K562 (cell line): ENCODE results near the gene COMMD4. TPM values are rescaled to one million over a fixed set of nuclear protein-coding genes. Genes with fewer than 3 reads are reported as not detected.

Source experiments
- ARID2 ChIP-seq: fragments of 450-650 bp; IDR thresholded peaks from 2 replicates; pipeline ENCODE4 v1.6.1; 2017; ENCODE audit warnings: antibody characterized with exemption, mild to moderate bottlenecking
- BRD9 ChIP-seq: fragments of 450-650 bp; IDR thresholded peaks from 2 replicates; pipeline ENCODE4 v1.6.1; 2018; ENCODE audit warnings: low read depth; ENCODE audit not compliant: partially characterized antibody
- CXXC5 ChIP-seq: fragments of 250-450 bp; sonication (Bioruptor Pico); IDR thresholded peaks from 2 replicates; pipeline ENCODE4 v1.8.0; 2022; ENCODE audit warnings: inconsistent platforms, mild to moderate bottlenecking, moderate library complexity
- DMBX1 ChIP-seq: fragments of 250-450 bp; sonication (Bioruptor Pico); IDR thresholded peaks from 2 replicates; pipeline ENCODE4 v1.8.0; 2022; ENCODE audit warnings: inconsistent platforms, mild to moderate bottlenecking, moderate library complexity, borderline replicate concordance
- E2F5 ChIP-seq: sonication (generic); formaldehyde crosslinking; IDR thresholded peaks from 2 replicates; pipeline ENCODE4 v1.8.0; 2022; ENCODE audit warnings: mild to moderate bottlenecking, missing genetic modification reagents
- FOS ChIP-seq: IDR thresholded peaks from 3 replicates; pipeline ENCODE4 v1.6.1; 2011; ENCODE audit not compliant: insufficient read length; ENCODE audit errors: extremely low read depth
- FOXM1 ChIP-seq, 2 experiments: fragments of 450-650 bp in 1 of 2; sonication (generic) in 1 of 2; formaldehyde crosslinking in 1 of 2; IDR thresholded peaks; 2 replicates each; pipeline versions ENCODE4 v1.6.1 to v1.9.0; 2017 to 2022; ENCODE audit warnings: low read depth in 2 of 2, mild to moderate bottlenecking in 2 of 2, missing genetic modification reagents in 1 of 2, moderate library complexity in 1 of 2
- FUS ChIP-seq: fragments of 200-400 bp; formaldehyde crosslinking; optimal IDR thresholded peaks from 2 replicates; pipeline ENCODE3; 2017; ENCODE audit warnings: low read depth, low read length
- ILK ChIP-seq: fragments of 450-650 bp; IDR thresholded peaks from 2 replicates; pipeline ENCODE4 v1.6.1; 2016; ENCODE audit warnings: missing genetic modification characterization, low read depth, mild to moderate bottlenecking, missing compliant biosample characterization, moderate library complexity, borderline replicate concordance
- KLF6 ChIP-seq: fragments of 250-450 bp; sonication (Bioruptor Pico); IDR thresholded peaks from 2 replicates; pipeline ENCODE4 v1.4.0; 2020; ENCODE audit warnings: mild to moderate bottlenecking, moderate library complexity, borderline replicate concordance
- MYNN ChIP-seq, 2 experiments: sonication (generic); formaldehyde crosslinking in 1 of 2; IDR thresholded peaks; 2 replicates each; pipeline versions ENCODE4 v1.5.0 to v1.6.1; 2016 to 2020; ENCODE audit warnings: antibody characterized with exemption in 1 of 2, missing genetic modification reagents in 1 of 2
- NFE2 ChIP-seq: IDR thresholded peaks from 2 replicates; pipeline ENCODE4 v1.6.1; 2014; ENCODE audit warnings: antibody characterized with exemption, low read depth
- PTTG1 ChIP-seq: fragments of 450-650 bp; IDR thresholded peaks from 2 replicates; pipeline ENCODE4 v1.6.1; 2016; ENCODE audit warnings: low read depth, mild to moderate bottlenecking, missing genetic modification characterization, missing compliant biosample characterization
- RBM17 ChIP-seq: fragments of 200-400 bp; formaldehyde crosslinking; IDR thresholded peaks from 2 replicates; pipeline ENCODE4 v1.6.1; 2017; ENCODE audit warnings: low read depth, mild to moderate bottlenecking, low read length, borderline replicate concordance
- RBM25 ChIP-seq: fragments of 200-400 bp; formaldehyde crosslinking; IDR thresholded peaks from 2 replicates; pipeline ENCODE4 v1.6.1; 2018; ENCODE audit warnings: low read length, low read depth, moderate library complexity; ENCODE audit not compliant: severe bottlenecking
- SAFB ChIP-seq: fragments of 200-400 bp; formaldehyde crosslinking; IDR thresholded peaks from 2 replicates; pipeline ENCODE4 v1.6.1; 2017; ENCODE audit warnings: low read depth, low read length, borderline replicate concordance
- SP1 ChIP-seq: sonication (generic); formaldehyde crosslinking; IDR thresholded peaks from 2 replicates; pipeline ENCODE4 v1.8.1; 2022; ENCODE audit warnings: mild to moderate bottlenecking, missing genetic modification reagents
- SRSF3 ChIP-seq: fragments of 200-400 bp; formaldehyde crosslinking; IDR thresholded peaks from 2 replicates; pipeline ENCODE4 v1.6.1; 2016; ENCODE audit warnings: mild to moderate bottlenecking, low read length, moderate library complexity; ENCODE audit not compliant: insufficient read depth
- TRIM28 ChIP-seq: fragments of 450-650 bp; IDR thresholded peaks from 2 replicates; pipeline ENCODE4 v1.6.1; 2017
- ZFP1 ChIP-seq: fragments of 450-650 bp; formaldehyde crosslinking; IDR thresholded peaks from 2 replicates; pipeline ENCODE4 v1.4.0; 2020; ENCODE audit warnings: mild to moderate bottlenecking, mixed read lengths
- ZNF146 ChIP-seq: IDR thresholded peaks from one replicate; pipeline ENCODE4 v1.6.1; 2018; ENCODE audit warnings: missing compliant biosample characterization; ENCODE audit not compliant: unreplicated experiment
- ZNF217 ChIP-seq: sonication (generic); formaldehyde crosslinking; IDR thresholded peaks from 2 replicates; pipeline ENCODE4 v1.8.0; 2022; ENCODE audit warnings: mild to moderate bottlenecking, missing genetic modification reagents
- ZNF431 ChIP-seq: sonication (generic); formaldehyde crosslinking; IDR thresholded peaks from 2 replicates; pipeline ENCODE4 v1.8.0; 2022; ENCODE audit warnings: mild to moderate bottlenecking, missing genetic modification reagents
- ZNF445 ChIP-seq: fragments of 250-450 bp; sonication (Bioruptor Pico); IDR thresholded peaks from 2 replicates; pipeline ENCODE4 v1.4.0; 2020; ENCODE audit warnings: low read depth, mild to moderate bottlenecking, moderate library complexity
- ZNF76 ChIP-seq: fragments of 250-450 bp; sonication (Bioruptor Pico); IDR thresholded peaks from 2 replicates; pipeline ENCODE4 v1.4.0; 2020; ENCODE audit warnings: mild to moderate bottlenecking, moderate library complexity, borderline replicate concordance
- polyA plus RNA-seq, 8 experiments: library from polyadenylated mRNA; depleted of rRNA in 4 of 8; stranded (reverse) in 5 of 8; unstranded in 3 of 8; fragments of >200 nt; fragmentation: Nextera tagmentation in 2 of 8; fragmentation: Illumina TruSeq in 1 of 8; extraction: Ambion mirVana in 2 of 8; extraction: Trizol in 1 of 8; gene quantifications; 2 replicates each; pipeline versions ENCODE4 v1.2.1 to v1.2.3, GENCODE V29; 2011 to 2014; ENCODE audit warnings: inconsistent platforms in 1 of 8, missing spikeins in 1 of 8
- total RNA-seq, 7 experiments: library from RNA; depleted of rRNA in 6 of 7; stranded (reverse); fragments of >200 nt in 6 of 7; fragmentation: Illumina TruSeq in 2 of 7; extraction: Trizol in 2 of 7; gene quantifications; 2 replicates each; pipeline versions ENCODE4 v1.2.1 to v1.2.3, GENCODE V29; 2011 to 2021; ENCODE audit warnings: low replicate concordance in 1 of 7
- TF ChIP-seq, protein P1 (sequence below): fragments of 450-650 bp; IDR thresholded peaks from 2 replicates; pipeline ENCODE4 v1.6.1; 2016; ENCODE audit warnings: low read depth, mild to moderate bottlenecking, moderate library complexity
- TF ChIP-seq, protein P2 (sequence below): fragments of 450-650 bp; IDR thresholded peaks from 2 replicates; pipeline ENCODE4 v1.6.1; 2016; ENCODE audit warnings: borderline replicate concordance

The COMMD4 gene
- total and polyA plus RNA-seq, 9 of the 15 experiments (the other 6 are each of a cell fraction or from before 2014, with no cell fraction given), result 20.4 to 140 (median 63.9) TPM

DNA sequence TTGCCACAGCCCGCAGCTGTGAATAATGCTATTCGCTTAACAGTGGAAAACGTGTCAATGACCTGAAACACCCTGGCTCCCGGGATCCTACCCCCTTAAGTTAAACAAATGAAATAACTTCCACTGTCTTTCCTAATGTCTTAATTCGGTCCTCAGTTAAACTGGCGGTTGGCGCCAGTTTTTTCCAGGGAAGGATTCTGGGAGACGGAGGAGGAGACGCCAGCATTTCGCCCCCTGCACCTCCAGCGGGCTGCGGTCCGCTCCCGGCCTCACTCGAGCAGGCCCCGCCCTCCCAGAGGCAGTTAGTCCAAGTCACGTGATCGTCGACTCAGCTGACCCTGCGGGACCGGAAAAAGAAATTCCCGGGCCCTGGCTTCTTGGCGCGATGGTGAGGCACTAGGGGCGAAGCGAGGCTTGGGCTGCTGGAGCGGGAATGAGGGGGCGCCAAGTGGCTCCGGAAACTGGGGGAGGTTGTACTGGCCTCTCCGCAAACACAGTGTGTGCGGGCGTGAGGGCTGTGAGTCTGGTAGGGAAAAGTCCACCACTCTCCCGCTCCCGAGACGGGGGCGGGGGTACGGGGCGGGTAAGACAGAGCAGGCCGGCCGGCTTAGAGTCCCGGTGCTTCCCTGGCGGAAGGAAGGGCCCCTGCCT is at the start of gene COMMD4 (continued):
- no peak for TF ChIP-seq RBM25
- no peak for TF ChIP-seq FUS
- no peak for TF ChIP-seq ZNF146
- TF ChIP-seq BRD9, result no peak
- TF ChIP-seq MYNN (IDR thresholded peaks at IDR 0.05), result 0 out of 2 replicates have a peak, but pooled peaks have one; percentile 60
- TF ChIP-seq MYNN (CRISPR knock-in tag; IDR thresholded peaks at IDR 0.05), result no peak
- TF ChIP-seq ZNF445 (CRISPR knock-in tag), result no peak
- no peak for TF ChIP-seq ZNF217
- TF ChIP-seq, protein P1, sequence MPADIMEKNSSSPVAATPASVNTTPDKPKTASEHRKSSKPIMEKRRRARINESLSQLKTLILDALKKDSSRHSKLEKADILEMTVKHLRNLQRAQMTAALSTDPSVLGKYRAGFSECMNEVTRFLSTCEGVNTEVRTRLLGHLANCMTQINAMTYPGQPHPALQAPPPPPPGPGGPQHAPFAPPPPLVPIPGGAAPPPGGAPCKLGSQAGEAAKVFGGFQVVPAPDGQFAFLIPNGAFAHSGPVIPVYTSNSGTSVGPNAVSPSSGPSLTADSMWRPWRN, result no peak
- no peak for TF ChIP-seq SAFB
- peak; percentile 54; the same call in 1 of the 2 replicates for TF ChIP-seq SP1 (CRISPR knock-in tag)
- TF ChIP-seq ZFP1 (CRISPR knock-in tag), result no peak
- TF ChIP-seq CXXC5, result peak; percentile 75
- TF ChIP-seq TRIM28, result no peak
- TF ChIP-seq ILK (tag), result no peak
- no peak for TF ChIP-seq FOXM1 (IDR thresholded peaks at IDR 0.05; ENCODE audit: low read depth)
- TF ChIP-seq FOXM1 (CRISPR knock-in tag; IDR thresholded peaks at IDR 0.05; ENCODE audit: low read depth), result no peak
- TF ChIP-seq E2F5, result no peak
- TF ChIP-seq PTTG1, result no peak
- TF ChIP-seq, protein P2, sequence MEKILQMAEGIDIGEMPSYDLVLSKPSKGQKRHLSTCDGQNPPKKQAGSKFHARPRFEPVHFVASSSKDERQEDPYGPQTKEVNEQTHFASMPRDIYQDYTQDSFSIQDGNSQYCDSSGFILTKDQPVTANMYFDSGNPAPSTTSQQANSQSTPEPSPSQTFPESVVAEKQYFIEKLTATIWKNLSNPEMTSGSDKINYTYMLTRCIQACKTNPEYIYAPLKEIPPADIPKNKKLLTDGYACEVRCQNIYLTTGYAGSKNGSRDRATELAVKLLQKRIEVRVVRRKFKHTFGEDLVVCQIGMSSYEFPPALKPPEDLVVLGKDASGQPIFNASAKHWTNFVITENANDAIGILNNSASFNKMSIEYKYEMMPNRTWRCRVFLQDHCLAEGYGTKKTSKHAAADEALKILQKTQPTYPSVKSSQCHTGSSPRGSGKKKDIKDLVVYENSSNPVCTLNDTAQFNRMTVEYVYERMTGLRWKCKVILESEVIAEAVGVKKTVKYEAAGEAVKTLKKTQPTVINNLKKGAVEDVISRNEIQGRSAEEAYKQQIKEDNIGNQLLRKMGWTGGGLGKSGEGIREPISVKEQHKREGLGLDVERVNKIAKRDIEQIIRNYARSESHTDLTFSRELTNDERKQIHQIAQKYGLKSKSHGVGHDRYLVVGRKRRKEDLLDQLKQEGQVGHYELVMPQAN, result peak; percentile 98
- peak; percentile 58; the same call in 1 of the 2 replicates for TF ChIP-seq DMBX1 (CRISPR knock-in tag)
- no peak for TF ChIP-seq ARID2
- TF ChIP-seq FOS, result no peak
- no peak for TF ChIP-seq RBM17
- no peak for TF ChIP-seq SRSF3
- no peak for TF ChIP-seq ZNF431 (CRISPR knock-in tag)
- TF ChIP-seq ZNF76 (CRISPR knock-in tag), result no peak
- no peak for TF ChIP-seq KLF6 (CRISPR knock-in tag)
- TF ChIP-seq NFE2, result no peak
